GM18505 (cell line): ENCODE data around the gene SOCS6.

Experiments
- ATAC-seq: cut with Tn5 transposase; IDR thresholded peaks from one replicate; pipeline ENCODE4 v1.9.1; 2021; ENCODE audit not compliant: unreplicated experiment
- POLR2A ChIP-seq: IDR thresholded peaks from 4 replicates; pipeline ENCODE4 v1.6.1; 2011; ENCODE audit warnings: borderline replicate concordance; ENCODE audit not compliant: insufficient read depth, insufficient read length; ENCODE audit errors: extremely low read depth

The SOCS6 gene

GRCh38 chr18:70322385-70322784 is 33.5 kb downstream of the SOCS6 start:
- TF ChIP-seq POLR2A: no peak
- ATAC-seq: no peak

DNA sequence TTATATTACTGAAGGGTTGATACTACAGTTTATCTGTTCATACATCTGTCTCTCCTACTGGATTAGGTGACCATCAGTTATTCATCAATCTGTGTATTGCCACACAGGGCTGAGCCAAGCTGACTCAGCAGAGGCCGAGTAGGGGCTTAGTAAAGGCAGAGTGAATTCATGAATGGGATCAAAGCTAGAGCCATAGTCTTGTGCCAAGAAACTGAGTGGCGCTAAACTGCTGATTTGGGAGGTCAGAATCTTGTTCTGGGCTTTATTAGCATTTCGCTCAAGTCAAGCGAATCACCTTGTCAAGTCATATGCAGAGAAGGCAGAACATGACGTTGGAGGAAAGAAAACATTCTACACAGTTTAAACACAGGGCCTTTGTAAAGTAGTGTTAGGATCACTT is 34.1 kb downstream of the SOCS6 start:
- no peak for ATAC-seq
- no peak for TF ChIP-seq POLR2A

GRCh38 chr18:70324897-70325296 is 36.1 kb downstream of the SOCS6 start:
- no peak for TF ChIP-seq POLR2A
- ATAC-seq: no peak

- no peak for ATAC-seq
- TF ChIP-seq POLR2A: no peak
These were observed 37.4 kb downstream of the SOCS6 start for GRCh38 chr18:70326255-70326654.

DNA sequence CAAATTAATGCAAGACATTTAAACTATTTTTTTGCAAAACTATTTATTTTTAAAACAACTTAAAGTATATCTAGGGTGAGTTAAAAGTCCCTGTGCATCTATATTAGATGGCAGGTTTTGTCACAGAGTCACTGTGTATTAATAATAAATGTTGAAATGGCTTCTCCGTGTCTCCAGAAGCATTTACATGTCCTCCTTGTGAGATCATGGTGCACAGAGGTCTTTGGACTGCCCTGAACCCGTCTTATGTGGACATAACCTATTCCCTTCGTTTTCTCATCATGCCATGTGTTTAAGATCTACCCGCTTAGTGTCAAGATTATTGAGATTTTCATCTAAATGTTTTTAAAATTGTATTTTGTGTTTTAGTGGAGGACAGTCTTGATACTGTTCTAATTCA is 39.3 kb downstream of the SOCS6 start:
- TF ChIP-seq POLR2A: no peak

DNA sequence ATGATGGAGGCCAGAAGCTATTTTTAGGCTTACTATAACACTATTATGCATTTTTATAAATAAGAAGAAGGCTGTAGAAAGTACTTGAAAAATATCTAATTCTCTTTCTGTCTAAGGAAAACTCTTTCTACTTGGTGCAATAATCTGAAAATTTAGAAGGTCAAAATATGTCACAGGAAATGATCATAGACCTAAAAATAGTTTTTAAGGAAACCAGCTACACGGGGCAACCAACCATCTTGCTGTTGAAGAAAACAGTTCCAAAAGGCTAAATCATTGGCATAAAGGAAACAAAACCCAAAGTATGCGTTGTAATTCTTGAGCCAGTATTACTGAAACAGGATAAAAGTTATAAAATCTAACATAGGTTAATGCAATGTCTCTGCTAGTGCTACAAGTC is 40.2 kb downstream of the SOCS6 start:
- ATAC-seq: no peak
- TF ChIP-seq POLR2A: no peak

More for the DNA sequence above, 39.3 kb downstream of the SOCS6 start:
- ATAC-seq: no peak

- no peak for TF ChIP-seq POLR2A
- ATAC-seq: no peak
These were observed 42.0 kb downstream of the SOCS6 start for GRCh38 chr18:70330887-70331286.

DNA sequence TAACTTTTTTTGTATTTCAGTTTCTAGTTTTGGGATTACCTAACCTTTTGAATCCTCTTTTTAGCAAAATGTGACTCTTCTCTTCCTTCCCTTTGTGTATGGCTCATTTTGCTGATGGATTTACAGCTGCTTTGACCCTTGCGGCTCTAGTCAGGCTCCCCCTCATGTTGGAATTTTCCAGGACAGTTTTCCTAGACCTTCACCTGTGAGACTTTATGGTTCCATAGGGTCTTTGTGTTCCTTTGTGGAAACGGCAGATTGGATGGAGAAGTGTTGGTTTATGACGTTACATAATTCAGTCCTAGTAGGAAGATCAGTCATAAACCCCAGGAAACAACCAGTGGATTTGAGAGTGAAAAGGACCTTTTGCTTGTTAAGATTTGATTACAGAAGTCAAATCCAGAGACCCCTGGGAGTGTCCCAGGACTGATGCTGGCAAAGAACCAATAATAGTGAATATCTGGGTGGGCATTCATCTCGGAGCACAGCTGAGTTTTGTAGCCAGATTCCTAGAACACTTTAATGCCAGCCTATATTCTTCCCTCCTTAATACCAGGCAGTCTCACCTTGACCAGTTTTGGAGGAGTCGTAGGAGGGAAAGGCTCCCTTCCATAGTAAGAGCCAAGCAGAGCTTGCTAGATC is 42.7 kb downstream of the SOCS6 start:
- ATAC-seq: no peak
- TF ChIP-seq POLR2A: no peak

DNA sequence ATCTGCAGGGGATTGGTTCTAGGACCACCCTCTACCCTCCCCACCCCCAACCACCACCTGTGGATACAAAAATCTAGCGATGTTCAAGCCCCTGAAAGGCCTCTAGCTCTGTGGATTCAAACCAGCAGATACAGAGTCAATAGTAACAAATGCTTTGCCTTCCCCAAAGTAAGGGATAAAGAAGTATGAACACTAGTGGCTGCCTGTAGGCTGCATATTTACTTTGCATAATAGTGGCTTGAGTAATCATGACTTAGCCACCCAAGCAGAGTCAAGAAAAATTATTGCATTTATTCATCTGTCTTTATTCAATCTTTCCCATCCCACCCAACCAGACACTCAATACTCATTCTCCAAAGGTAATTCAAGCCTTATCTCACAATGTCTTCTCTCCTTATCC is 43.8 kb downstream of the SOCS6 start:
- ATAC-seq: no peak
- TF ChIP-seq POLR2A: no peak

DNA sequence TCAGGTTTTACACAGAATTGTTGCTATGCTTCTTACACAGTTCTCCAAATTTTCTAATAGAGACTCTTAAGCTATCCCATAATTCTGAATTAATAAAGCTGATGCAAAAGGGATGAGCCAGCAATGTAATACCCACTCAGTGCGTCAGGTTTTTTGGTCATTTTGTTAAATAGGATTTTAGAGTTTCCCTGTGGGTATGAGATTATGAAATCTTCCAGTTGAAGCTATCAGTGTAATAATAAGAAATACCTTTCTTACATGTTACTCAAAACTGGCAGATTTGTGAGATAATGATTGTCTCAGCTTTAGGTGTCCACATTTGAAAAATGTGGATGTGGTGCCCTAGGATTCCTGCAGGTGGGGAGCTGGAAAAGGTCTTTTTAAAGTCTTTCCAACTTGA is 44.5 kb downstream of the SOCS6 start:
- TF ChIP-seq POLR2A: no peak
- ATAC-seq: no peak

GRCh38 chr18:70333757-70334156 is 44.9 kb downstream of the SOCS6 start:
- no peak for ATAC-seq
- no peak for TF ChIP-seq POLR2A

GRCh38 chr18:70334264-70334663 is 45.4 kb downstream of the SOCS6 start:
- ATAC-seq: no peak
- TF ChIP-seq POLR2A: no peak

GRCh38 chr18:70334728-70335329 is 46.0 kb downstream of the SOCS6 start:
- ATAC-seq: no peak
- no peak for TF ChIP-seq POLR2A

DNA sequence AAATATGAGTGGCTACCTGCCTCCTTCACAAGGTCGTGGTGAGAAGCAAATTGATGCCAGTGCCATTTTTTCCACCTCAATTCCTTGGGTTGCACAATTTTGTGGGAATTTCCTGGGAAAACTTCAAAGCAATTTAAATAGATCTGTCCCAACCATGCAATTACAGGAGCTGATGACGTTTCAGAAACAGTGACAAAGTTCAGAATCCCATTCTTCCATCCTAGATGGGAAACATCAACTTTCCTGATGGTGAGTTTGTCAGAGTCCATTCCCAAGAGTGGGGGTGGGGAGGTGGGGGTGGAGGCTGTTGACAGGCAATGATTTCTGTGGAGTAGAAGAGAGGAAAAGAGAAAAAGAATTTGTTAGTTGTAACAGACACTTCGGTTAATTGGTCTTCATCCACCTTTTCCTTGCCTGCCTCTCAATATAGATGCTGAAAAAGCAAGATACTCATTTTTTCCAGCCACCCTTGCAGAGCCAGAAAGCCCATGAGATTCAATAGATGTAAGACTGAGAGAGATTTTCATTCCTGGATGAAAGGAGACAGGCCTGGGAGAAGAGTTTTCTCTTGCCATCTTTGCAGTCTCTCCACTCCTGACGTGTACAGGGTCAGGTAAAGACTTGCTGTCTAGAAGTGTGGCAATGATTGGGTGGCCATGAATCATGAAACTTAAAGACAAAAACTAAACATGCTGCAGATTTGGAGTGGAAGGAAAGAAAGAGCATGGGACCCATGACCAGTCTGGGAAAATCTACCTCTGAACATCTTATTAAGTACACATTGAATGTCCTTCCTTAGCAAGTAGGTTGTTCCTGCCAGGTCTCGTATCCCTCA is 47.3 kb downstream of the SOCS6 start:
- no peak for TF ChIP-seq POLR2A

More for the DNA sequence above, 47.3 kb downstream of the SOCS6 start:
- ATAC-seq: no peak
